ENCODE results near the gene PAX5.

The PAX5 gene

GRCh38 chr9:36815566-36816348 is 218.3 kb downstream of the PAX5 start:
- DNase-seq (ENCODE audit: low read depth in 3 of 3): no peak

DNA sequence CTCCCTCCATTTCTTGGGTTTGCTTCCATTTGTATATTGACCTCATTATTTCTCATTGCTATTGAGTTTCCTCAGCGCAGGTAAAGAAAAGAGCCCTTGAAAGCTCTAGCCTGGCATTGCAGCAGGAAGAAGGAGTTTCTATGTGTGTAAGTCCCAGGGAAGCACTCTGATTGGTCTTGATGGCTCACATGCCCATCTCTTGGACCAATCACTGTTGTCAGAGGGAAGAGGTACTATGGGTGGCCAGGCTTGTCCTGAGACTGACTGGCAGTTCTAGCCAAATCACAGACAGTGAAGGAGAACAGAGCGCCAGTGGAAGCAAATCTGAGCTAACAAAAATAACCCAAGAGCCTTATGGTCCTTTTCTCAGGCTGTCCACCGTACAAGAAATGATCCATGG is 219.0 kb downstream of the PAX5 start:
- DNase-seq (ENCODE audit: low read depth in 3 of 3): no peak

- DNase-seq (ENCODE audit: low read depth in 3 of 3): no peak
Measured at GRCh38 chr9:36813154-36813553, 220.9 kb downstream of the PAX5 start.

GRCh38 chr9:36812556-36812955 is 221.5 kb downstream of the PAX5 start:
- no peak for DNase-seq (ENCODE audit: low read depth in 3 of 3)

DNA sequence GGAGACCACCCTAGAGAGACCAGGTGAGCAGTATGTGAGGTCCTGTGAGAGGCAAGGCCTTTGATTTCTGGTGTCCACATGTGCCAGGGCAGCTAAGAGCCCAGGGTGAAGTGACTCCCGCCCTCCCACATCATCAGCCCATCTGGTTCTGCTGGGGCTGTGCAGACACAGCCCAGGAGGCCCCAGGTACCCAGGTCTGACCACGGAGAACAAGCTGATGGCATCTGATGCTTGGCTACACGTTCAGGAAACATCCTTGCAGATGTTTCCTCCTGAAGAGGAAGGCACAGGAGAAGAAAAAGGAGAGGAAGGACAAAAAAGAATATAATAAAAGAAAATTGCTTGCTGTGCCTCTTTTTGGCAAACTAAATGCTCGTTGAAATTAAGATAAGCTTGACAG is 225.8 kb downstream of the PAX5 start:
- no peak for DNase-seq (ENCODE audit: low read depth in 3 of 3)

GRCh38 chr9:36803961-36804360 is 230.1 kb downstream of the PAX5 start:
- no peak for DNase-seq (ENCODE audit: low read depth in 3 of 3)

GRCh38 chr9:36802201-36802920 is 231.7 kb downstream of the PAX5 start:
- no peak for DNase-seq (ENCODE audit: low read depth in 3 of 3)

- no peak for DNase-seq (ENCODE audit: low read depth in 3 of 3)
Measured at GRCh38 chr9:36800455-36800854, 233.6 kb downstream of the PAX5 start.

- DNase-seq (ENCODE audit: low read depth in 3 of 3): no peak
Measured at GRCh38 chr9:36798350-36799065, 235.6 kb downstream of the PAX5 start.

DNA sequence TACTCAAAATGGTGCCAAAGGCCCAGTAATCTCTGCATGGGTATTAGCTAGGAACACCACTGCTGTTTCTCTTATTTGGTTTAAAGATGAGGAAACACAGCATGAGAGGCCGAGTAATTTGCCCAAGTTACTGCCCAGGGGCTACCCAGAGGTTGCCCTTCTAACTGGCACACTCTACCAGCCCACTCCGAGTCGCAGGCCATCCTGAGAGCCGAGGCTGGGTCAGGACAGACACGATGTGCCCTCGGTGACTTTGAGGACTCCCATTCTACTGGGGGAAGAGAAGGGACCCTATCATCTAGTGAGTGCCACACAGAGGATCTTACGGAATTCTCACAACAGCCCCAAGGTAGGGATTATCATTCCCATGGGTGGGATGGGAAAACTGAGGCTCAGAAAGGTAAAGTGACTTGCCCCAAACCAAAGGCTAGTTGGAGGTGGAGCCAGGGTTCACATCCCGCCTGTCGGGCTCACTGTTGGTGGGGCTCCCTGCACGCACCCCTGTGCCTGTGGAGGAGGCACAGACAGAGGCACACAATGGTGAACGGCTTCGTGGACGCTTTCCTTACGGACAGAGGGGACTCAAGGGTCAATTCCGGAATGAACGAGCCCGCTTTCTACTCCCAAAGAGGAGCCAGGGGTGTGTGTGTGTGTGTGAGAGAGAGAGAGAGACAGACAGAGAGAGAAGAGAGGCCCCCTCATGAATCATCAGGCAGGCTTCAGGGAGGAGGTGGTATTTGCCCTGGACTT is 236.4 kb downstream of the PAX5 start:
- DNase-seq (ENCODE audit: low read depth in 3 of 3): no peak

- DNase-seq (ENCODE audit: low read depth in 3 of 3): no peak
Measured at GRCh38 chr9:36796671-36797419, 237.2 kb downstream of the PAX5 start.

GRCh38 chr9:36794461-36794860 is 239.6 kb downstream of the PAX5 start:
- DNase-seq (ENCODE audit: low read depth in 3 of 3): no peak

GRCh38 chr9:36793277-36793676 is 240.8 kb downstream of the PAX5 start:
- no peak for DNase-seq (ENCODE audit: low read depth in 3 of 3)

DNA sequence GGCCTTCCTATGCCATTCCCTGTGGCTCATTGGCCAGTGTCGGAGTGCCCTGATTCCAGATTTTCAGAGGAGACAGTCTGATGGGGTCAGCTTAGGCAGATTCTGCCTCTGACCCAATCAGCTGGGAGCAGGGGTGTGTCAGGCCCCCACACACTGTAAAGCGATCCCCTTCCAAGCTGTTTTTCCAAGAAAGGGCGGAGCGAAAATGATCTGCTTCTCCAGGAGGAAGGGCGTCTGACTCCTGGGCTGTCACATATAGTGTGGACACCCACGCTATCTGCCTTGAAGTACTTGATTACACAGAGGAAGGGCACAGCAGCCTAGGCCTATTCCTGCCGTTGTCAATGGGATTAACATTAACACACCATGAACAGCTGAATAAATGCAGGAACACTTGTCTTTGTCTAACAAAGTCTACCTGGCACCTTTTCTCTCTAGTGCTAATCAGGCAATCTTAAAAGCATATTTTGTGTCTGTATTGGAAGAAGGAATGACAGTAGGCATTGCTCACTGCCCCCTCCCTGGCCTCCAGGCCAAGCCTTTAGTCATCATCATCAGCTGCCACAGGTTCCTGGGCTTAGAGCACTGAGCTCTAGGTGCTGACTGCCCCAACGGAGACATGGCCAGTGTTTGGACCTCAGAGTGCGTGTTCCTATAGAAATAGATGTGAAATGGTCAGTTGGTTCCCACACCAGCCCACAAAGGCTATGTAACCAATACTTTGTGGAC is 242.7 kb downstream of the PAX5 start:
- DNase-seq (ENCODE audit: low read depth in 3 of 3): no peak

GRCh38 chr9:36789886-36790285 is 244.2 kb downstream of the PAX5 start:
- DNase-seq (ENCODE audit: low read depth in 3 of 3): no peak

GRCh38 chr9:36788534-36788933 is 245.5 kb downstream of the PAX5 start:
- no peak for DNase-seq (ENCODE audit: low read depth in 3 of 3)

DNA sequence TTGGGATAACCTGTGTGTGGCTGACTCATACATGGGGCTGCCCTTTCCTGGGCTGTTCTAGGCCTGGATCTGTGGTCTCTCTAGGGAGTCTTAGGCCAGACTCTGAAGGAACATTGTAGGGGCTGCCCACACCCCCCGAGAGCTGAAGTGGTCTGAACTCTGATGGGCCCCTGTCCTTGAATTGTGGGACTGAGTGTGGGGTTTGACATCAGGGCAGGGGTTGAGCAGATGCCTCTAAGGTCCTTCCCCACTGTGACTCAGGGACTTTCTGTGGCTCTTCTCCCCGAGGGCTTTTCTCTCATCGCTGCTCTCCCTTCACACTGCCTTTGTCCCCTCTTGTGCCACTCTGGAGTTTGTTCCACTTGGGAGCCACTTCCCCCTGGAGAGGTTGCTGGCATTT is 246.4 kb downstream of the PAX5 start:
- no peak for DNase-seq (ENCODE audit: low read depth in 3 of 3)

Measured in stimulated activated CD4-positive, alpha-beta T cell treated with anti-CD3 and anti-CD28 coated beads, TNF-alpha, amount 100 ng/mL, for 48 hours (primary cell).